H1 (cell line): Measurements from ENCODE around the gene CGNL1.

Experiments
- CTCF ChIP-seq, 3 experiments: IDR thresholded peaks; 1 replicate in 2 of 3; 2 replicates in 1 of 3; pipeline versions ENCODE4 v1.5.1 to v1.6.1; 2011; ENCODE audit warnings: low read length in 3 of 3, mild to moderate bottlenecking in 3 of 3, inconsistent platforms in 2 of 3, low read depth in 1 of 3, moderate library complexity in 1 of 3; ENCODE audit not compliant: insufficient read depth in 1 of 3; ENCODE audit errors: control extremely low read depth in 1 of 3
- KDM5A ChIP-seq: fragments of 200-600 bp; IDR thresholded peaks from 2 replicates; pipeline ENCODE4 v1.7.1; 2012; ENCODE audit warnings: mild to moderate bottlenecking, low read length, inconsistent platforms, mixed read lengths
- RAD21 ChIP-seq, 2 experiments: IDR thresholded peaks in 1 of 2; conservative IDR thresholded peaks in 1 of 2; 2 replicates each; pipeline ENCODE4 v1.6.1; 2011; ENCODE audit warnings: low read depth in 2 of 2, low read length in 2 of 2, improper control_type of control experiment in 1 of 2, inconsistent platforms in 1 of 2, mild to moderate bottlenecking in 1 of 2, moderate library complexity in 1 of 2

DNA sequence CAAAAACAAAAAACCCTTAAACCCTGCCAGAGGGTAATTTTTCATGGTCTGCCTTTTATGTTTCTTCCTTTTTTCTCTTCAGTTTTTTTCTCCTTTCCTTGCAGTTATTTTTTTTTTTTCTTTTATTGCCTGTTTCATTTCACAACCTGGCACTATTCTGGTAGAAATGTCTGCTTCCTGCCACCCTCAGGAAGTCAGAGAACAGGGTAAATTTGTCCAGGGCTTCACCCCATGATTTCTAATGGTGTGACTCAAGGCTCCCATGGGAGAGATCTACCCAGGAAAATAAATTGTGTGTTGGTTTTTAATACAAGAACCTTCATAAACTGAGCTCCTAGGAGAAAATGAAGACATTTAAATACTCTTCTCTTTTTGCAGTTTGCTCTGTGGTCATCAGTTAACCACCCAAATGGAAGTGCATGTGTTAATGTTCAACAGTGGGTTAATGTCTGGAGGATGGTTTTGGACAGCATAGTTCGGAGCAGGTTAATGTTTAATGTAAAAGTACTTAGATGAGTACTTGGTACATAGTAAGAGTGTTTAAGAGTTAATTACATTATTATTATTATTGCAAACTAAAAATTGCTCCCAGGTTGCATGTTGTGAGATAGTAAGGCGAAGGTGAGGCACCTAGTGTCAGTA lies 45.9 kb downstream of the CGNL1 start:
- TF ChIP-seq KDM5A (no peak), CTCF (IDR thresholded peaks at IDR 0.05; ENCODE audit: control extremely low read depth in 1 of 3, insufficient read depth in 1 of 3, low read depth in 1 of 3, low read length in 3 of 3) (no peak), RAD21 (IDR thresholded peaks at IDR 0.05 in 1 of 2, conservative IDR thresholded peaks at IDR 0.05 in 1 of 2; ENCODE audit: low read depth in 2 of 2, low read length in 2 of 2) (no peak)
